Thymus (tissue), 11 donors: Measurements from ENCODE around the gene RNFT1. TPM values are rescaled to one million over a fixed set of nuclear protein-coding genes. Genes with fewer than 3 reads are reported as not detected.
"Not testable (repeated sequence)": the region's sequence is repeated elsewhere in the genome, so short reads cannot be mapped to it uniquely, and the experiment has no call there.

ENCODE experiments used
- DNase-seq, 9 donors: peaks; one replicate each; pipeline ENCODE4 v3.0.0-alpha.2; 2013; ENCODE audit warnings: low spot score in 9 of 9, low read depth in 6 of 9, missing footprints in 1 of 9
- H3K27ac ChIP-seq, 2 donors: one replicate each; pipeline ENCODE4 v1.5.1; 2013; ENCODE audit warnings: control low read depth in 1 of 2, low read depth in 1 of 2, low read length in 1 of 2, mild to moderate bottlenecking in 1 of 2, moderate library complexity in 1 of 2
- H3K27me3 ChIP-seq, 2 donors: one replicate each; pipeline ENCODE4 v1.5.1; 2013; ENCODE audit warnings: low read length in 1 of 2; ENCODE audit not compliant: control insufficient read depth in 2 of 2, insufficient read depth in 1 of 2
- H3K36me3 ChIP-seq, 2 donors: one replicate each; pipeline ENCODE4 v1.5.1; 2013; ENCODE audit warnings: low read length in 1 of 2, mild to moderate bottlenecking in 1 of 2, moderate library complexity in 1 of 2; ENCODE audit not compliant: control insufficient read depth in 2 of 2, insufficient read depth in 2 of 2
- H3K4me1 ChIP-seq, 2 donors: one replicate each; pipeline ENCODE4 v1.5.1; 2013; ENCODE audit warnings: low read length in 2 of 2; ENCODE audit not compliant: control insufficient read depth in 2 of 2, insufficient read depth in 2 of 2
- H3K4me3 ChIP-seq, 2 donors: one replicate each; pipeline ENCODE4 v1.5.1; 2013; ENCODE audit warnings: low read length in 2 of 2, control low read depth in 1 of 2, mild to moderate bottlenecking in 1 of 2
- H3K9me3 ChIP-seq, 2 donors: one replicate each; pipeline ENCODE4 v1.5.1; 2013; ENCODE audit warnings: low read length in 1 of 2, mild to moderate bottlenecking in 1 of 2; ENCODE audit not compliant: control insufficient read depth in 2 of 2, insufficient read depth in 1 of 2
- WGBS: extraction: QIAGEN DNeasy Blood & Tissue Kit; methylation state at CpG from one replicate; pipeline ENCODE4 v1.1.7; 2013; 5-methylcytosine and 5-hydroxymethylcytosine counted together
- polyA plus RNA-seq: library from polyadenylated mRNA; stranded (reverse); fragments of 200-250 nt; gene quantifications from one replicate; pipeline ENCODE4 v1.2.3, GENCODE V29; 2013
- total RNA-seq: library from RNA; stranded (reverse); fragments of 120-200 nt; gene quantifications from one replicate; pipeline ENCODE4 v1.2.4, GENCODE V29; 2013
- donor health status: healthy.

RNFT1 gene
- total and polyA plus RNA-seq, 2 donors: 14.4 to 59.1 TPM

DNA sequence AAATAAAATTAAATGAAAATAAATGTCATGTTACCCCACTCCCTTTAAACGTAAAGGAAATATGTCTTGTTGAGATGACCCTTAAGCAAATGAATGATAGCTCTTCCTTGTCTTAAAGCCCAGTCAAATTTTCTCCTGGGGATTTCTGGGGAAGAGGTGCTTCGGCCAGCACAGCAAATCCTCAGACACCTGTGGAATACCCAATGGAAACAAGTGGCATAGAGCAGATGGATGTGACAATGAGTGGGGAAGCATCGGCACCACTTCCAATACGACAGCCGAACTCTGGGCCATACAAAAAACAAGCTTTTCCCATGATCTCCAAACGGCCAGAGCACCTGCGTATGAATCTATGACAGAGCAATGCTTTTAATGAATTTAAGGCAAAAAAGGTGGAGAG, 18.1 kb downstream of the RNFT1 start:
- H3K4me1 ChIP-seq, H3K9me3 ChIP-seq, H3K4me3 ChIP-seq, H3K27ac ChIP-seq, DNase-seq, H3K27me3 ChIP-seq: not testable (repeated sequence)
- H3K36me3 ChIP-seq: peaks cover 17 to 45% of the 10 kb centered on the region in 2 donors
- WGBS: over 99% methylated on average over 7 of the region's 7 CpGs

DNA sequence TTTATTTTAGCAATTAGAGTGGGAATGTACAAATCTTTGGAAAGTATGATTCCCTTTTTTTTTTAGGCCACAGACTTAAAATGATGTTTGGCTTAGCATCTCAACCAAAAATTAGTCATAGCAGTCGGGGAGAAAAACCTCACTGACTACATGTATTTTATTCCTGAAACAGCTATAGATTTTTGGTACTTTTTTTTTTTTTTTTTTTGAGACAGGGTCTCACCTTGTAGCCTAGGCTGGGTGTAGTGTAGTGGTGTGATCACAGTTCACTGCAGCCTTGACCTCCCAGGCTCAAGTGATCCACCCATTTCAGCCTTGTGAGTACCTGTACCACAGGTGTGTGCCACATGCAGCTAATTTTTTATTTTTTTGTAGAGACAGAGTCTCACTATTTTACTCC, 23.4 kb downstream of the RNFT1 start:
- H3K36me3 ChIP-seq: peaks cover 22 to 46% of the 10 kb centered on the region in 2 donors
- H3K4me1 ChIP-seq: no peaks in the 10 kb centered on the region
- 100% methylated on average over 1 of the region's 1 CpG for WGBS
- no peaks in the 10 kb centered on the region for H3K9me3 ChIP-seq
- H3K4me3 ChIP-seq: no peak overlapping the region
- no peak overlapping the region for H3K27ac ChIP-seq
- no peak for DNase-seq
- H3K27me3 ChIP-seq: no peaks in the 10 kb centered on the region

DNA sequence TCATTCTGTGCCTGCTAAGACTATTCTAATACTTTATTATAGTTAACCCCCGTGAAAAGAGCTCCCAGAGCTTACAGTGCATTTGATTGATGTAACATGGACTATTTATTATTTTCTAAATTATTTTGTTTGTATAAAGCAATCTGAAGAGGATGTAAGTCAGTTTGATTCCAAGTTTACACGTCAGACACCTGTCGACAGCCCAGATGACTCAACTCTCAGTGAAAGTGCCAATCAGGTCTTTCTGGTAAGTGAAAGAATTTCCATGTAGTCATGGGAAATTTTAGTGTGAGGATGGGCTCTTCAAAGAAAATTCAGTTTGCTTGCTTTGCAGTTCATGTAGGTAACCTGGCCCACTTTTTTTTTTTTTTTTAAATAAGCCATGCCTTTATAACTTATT, 23.8 kb downstream of the RNFT1 start:
- WGBS: 91% methylated on average over 3 of the region's 3 CpGs
- not testable (repeated sequence) for DNase-seq, H3K27me3 ChIP-seq, H3K9me3 ChIP-seq, H3K4me3 ChIP-seq, H3K27ac ChIP-seq, H3K4me1 ChIP-seq
- peaks cover 24 to 45% of the 10 kb centered on the region in 2 donors for H3K36me3 ChIP-seq

DNA sequence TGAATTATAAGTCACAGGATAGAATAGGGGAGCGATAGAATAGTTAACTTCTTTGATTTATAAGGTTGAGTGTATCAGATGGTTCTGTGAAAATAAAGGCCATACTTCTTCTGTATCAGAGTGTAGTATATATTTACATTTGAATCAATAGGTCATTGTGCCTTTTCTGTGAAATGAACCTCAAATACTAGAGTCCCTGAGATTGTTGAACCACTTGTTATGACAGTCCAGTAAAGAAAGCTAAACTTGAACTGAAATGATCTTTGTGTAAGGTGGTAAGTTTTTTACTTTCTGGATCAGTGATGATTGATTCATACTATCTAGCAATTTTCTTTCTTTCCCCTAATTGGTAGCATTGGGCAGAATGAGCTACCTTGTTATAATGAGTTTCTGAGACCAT, 31.2 kb downstream of the RNFT1 start:
- not testable (repeated sequence) for H3K27ac ChIP-seq, H3K4me3 ChIP-seq, DNase-seq, H3K27me3 ChIP-seq, H3K9me3 ChIP-seq, H3K4me1 ChIP-seq
- peaks cover 33 to 54% of the 10 kb centered on the region in 2 donors for H3K36me3 ChIP-seq
- WGBS: 98% methylated on average over 1 of the region's 1 CpG

DNA sequence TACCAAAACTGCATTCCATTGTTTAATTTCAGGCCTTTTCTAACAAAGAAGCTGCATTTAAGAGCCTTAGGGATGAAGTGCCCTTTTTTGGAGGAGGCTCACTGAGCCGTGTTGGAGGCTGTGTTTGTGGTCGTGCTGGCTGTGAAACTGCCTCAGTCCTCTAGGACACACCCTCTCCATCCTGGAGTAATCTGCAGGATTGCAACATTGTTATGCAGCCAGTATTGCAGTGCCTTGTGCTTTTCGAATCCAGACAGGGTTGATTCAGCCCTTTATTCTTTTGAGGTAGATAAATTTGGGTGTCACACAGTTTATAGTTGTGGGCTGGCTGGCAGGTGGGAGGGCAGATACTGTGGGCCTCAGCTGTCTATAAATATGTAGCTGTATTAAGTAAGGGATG, 33.8 kb downstream of the RNFT1 start:
- H3K9me3 ChIP-seq, H3K4me3 ChIP-seq, H3K4me1 ChIP-seq, DNase-seq, H3K27ac ChIP-seq, H3K27me3 ChIP-seq: not testable (repeated sequence)
- peaks cover 19 to 55% of the 10 kb centered on the region in 2 donors for H3K36me3 ChIP-seq
- WGBS: 90% methylated on average over 3 of the region's 3 CpGs

DNA sequence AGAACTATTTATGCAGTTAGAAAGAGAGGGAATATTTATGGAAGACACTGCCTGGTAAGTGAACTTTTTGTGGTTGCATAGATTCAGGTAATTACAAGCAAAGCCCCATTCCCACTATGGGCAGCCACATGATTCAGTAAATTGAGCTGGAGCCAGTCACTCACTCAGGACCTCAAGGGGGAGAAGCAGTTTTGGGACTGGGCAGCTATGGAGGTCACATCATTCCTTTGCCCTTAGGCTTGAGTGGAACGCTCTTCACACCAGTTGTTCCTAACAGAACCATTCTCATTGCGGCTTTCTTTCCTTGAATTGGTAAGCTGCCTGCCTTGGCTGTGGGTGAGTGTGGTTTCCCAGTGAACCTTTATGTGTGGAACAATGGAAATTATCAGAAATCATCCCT, 34.4 kb downstream of the RNFT1 start:
- H3K27ac ChIP-seq, H3K27me3 ChIP-seq, H3K4me1 ChIP-seq, H3K9me3 ChIP-seq, DNase-seq, H3K4me3 ChIP-seq: not testable (repeated sequence)
- peaks cover 19 to 55% of the 10 kb centered on the region in 2 donors for H3K36me3 ChIP-seq
- WGBS: 97% methylated on average over 2 of the region's 2 CpGs

DNA sequence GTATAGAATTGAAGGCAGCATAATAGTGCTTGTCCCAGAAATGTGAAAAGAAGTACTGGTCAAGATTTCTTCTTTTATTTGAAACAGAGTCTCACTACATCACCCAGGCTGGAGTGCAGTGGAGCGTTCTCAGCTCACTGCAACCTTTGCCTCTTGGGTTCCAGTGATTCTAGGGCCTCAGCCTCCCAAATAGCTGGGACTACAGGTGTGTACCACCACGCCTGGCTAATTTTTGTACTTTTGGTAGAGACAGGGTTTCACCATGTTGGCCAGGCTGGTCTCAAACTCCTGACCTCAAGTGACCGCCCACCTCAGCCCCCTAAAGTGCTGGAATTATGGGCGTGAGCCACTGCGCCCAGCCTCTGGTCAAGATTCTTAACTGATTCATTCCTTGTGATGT, 43.9 kb downstream of the RNFT1 start:
- not testable (repeated sequence) for H3K4me3 ChIP-seq, DNase-seq, H3K27ac ChIP-seq, H3K27me3 ChIP-seq, H3K4me1 ChIP-seq, H3K9me3 ChIP-seq
- H3K36me3 ChIP-seq: peaks cover 32 to 44% of the 10 kb centered on the region in 2 donors
- WGBS: 97% methylated on average over 5 of the region's 5 CpGs

DNA sequence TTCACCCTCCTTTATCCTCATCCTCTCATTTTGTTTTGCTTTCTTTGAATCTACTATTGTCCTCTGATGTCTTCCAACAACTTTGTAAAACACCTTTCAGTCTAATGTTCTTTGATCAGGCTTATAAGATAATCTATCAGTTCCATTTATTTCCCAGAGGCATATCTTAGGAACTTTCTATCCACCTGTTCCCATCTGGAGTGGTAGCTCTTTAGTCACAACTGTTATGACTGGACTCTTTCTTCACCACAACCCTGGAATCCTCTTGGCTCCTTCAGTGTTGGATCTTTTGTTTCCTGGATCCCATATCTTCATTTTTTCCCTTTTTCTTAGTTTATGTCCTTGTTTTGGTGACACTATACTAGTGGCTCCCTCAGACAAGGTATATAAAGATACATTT, 48.1 kb downstream of the RNFT1 start:
- H3K4me1 ChIP-seq: no peaks in the 10 kb centered on the region
- no peak for DNase-seq
- H3K4me3 ChIP-seq: no peak overlapping the region
- H3K36me3 ChIP-seq: peaks cover 33 to 61% of the 10 kb centered on the region in 2 donors
- no peaks in the 10 kb centered on the region for H3K9me3 ChIP-seq
- H3K27me3 ChIP-seq: no peaks in the 10 kb centered on the region
- H3K27ac ChIP-seq: no peak overlapping the region

DNA sequence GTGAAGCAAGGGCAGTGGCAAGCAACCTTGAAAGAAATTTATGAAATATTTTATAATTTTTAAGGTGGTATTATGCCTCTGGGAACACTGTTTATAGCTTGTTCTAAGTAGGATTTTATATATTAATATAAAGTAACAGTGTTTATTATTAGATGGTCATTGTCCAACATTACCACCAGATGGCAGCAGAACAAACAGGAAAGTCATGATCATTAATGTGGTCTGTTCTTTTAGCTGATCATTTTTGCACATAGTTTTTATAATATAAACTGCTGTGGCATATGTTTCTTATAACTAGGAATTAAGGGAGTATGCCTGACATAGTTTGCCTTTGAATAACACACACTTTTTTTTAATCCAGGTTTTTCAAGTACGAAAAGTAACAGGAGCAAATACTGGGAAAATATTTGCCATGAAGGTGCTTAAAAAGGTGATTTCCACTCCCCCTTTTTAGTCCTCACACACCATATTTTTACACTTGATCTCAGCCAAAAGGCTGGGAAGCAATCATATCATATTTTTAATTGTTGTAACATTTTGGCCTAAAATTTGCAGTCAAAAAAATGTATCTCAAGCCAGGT, 50.2 kb downstream of the RNFT1 start:
- Histone ChIP-seq H3K27ac (no peak overlapping the region), H3K27me3 (no peaks in the 10 kb centered on the region), H3K4me3 (no peak overlapping the region), H3K9me3 (no peaks in the 10 kb centered on the region), H3K4me1 (no peaks in the 10 kb centered on the region), H3K36me3 (peaks cover 22 to 49% of the 10 kb centered on the region in 2 donors)
- peak in 3 of 9 donors; percentile 5 to 38 (median 16) for DNase-seq
- WGBS: 99% methylated on average over 1 of the region's 1 CpG

DNA sequence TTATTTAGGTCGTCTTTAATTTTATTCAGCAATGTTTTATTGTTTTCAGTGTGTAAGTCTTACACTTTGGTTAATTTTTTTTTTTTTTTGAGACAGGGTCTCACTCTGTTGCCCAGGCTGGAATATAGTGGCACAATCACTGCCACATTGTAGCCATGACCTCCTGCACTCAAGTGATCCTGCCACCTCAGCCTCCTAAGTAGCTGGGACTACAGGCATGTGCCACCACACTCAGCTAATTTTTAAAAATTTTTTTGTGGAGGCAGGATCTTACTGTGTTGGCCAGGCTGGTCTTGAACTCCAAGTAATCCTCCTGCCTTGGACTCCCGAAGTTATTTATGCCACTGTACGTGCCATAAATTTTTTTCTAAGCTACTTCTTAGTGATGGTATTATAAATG, 57.1 kb downstream of the RNFT1 start:
- WGBS: 97% methylated on average over 3 of the region's 3 CpGs

More for the DNA sequence above, 57.1 kb downstream of the RNFT1 start:
- H3K4me1 ChIP-seq: no peaks in the 10 kb centered on the region
- no peak for DNase-seq
- H3K27me3 ChIP-seq: no peaks in the 10 kb centered on the region
- no peak overlapping the region for H3K27ac ChIP-seq
- H3K36me3 ChIP-seq: peaks cover 5 to 13% of the 10 kb centered on the region in 2 donors
- no peaks in the 10 kb centered on the region for H3K9me3 ChIP-seq
- H3K4me3 ChIP-seq: no peak overlapping the region
